ENCODE data around the gene MCF2L. TPM values are rescaled to one million over a fixed set of nuclear protein-coding genes. Genes with fewer than 3 reads are reported as not detected.

MCF2L gene
- polyA plus RNA-seq, 1 donor from 2014 or later: 88.0 TPM

- H4K20me1 ChIP-seq (ENCODE audit: insufficient read depth): no peaks in the 10 kb centered on the region
- no peaks in the 10 kb centered on the region for H3K9me3 ChIP-seq (ENCODE audit: low read length)
- peaks cover 23% of the 10 kb centered on the region for H3K79me2 ChIP-seq (replicated peaks; ENCODE audit: insufficient read depth, low read length)
- H3K4me3 ChIP-seq (ENCODE audit: low read length): peak overlapping the region; percentile 76
- H3K4me2 ChIP-seq (ENCODE audit: low read length): no peak overlapping the region
- TF ChIP-seq MXI1 (conservative IDR thresholded peaks at IDR 0.05; ENCODE audit: poor library complexity, severe bottlenecking) (no peak), SMC3 (conservative IDR thresholded peaks at IDR 0.05; ENCODE audit: poor library complexity) (no peak), TAF1 (IDR thresholded peaks at IDR 0.05; ENCODE audit: low read depth) (no peak), RAD21 (conservative IDR thresholded peaks at IDR 0.05) (no peak), POLR2AphosphoS5 (IDR thresholded peaks at IDR 0.05) (no peak), EP300 (conservative IDR thresholded peaks at IDR 0.05; ENCODE audit: poor library complexity, severe bottlenecking) (no peak), EZH2 (IDR thresholded peaks at IDR 0.05; ENCODE audit: borderline replicate concordance, insufficient read depth, low read length, poor library complexity, severe bottlenecking) (no peak), CTCF (IDR thresholded peaks at IDR 0.05; ENCODE audit: poor library complexity, severe bottlenecking) (no peak)
- TF ChIP-seq, protein P1, sequence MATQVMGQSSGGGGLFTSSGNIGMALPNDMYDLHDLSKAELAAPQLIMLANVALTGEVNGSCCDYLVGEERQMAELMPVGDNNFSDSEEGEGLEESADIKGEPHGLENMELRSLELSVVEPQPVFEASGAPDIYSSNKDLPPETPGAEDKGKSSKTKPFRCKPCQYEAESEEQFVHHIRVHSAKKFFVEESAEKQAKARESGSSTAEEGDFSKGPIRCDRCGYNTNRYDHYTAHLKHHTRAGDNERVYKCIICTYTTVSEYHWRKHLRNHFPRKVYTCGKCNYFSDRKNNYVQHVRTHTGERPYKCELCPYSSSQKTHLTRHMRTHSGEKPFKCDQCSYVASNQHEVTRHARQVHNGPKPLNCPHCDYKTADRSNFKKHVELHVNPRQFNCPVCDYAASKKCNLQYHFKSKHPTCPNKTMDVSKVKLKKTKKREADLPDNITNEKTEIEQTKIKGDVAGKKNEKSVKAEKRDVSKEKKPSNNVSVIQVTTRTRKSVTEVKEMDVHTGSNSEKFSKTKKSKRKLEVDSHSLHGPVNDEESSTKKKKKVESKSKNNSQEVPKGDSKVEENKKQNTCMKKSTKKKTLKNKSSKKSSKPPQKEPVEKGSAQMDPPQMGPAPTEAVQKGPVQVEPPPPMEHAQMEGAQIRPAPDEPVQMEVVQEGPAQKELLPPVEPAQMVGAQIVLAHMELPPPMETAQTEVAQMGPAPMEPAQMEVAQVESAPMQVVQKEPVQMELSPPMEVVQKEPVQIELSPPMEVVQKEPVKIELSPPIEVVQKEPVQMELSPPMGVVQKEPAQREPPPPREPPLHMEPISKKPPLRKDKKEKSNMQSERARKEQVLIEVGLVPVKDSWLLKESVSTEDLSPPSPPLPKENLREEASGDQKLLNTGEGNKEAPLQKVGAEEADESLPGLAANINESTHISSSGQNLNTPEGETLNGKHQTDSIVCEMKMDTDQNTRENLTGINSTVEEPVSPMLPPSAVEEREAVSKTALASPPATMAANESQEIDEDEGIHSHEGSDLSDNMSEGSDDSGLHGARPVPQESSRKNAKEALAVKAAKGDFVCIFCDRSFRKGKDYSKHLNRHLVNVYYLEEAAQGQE (IDR thresholded peaks at IDR 0.05; ENCODE audit: borderline replicate concordance): no peak
- no peak overlapping the region for H2AFZ ChIP-seq (ENCODE audit: low read depth, low read length)
- H3F3A ChIP-seq (ENCODE audit: insufficient read depth, low read length, poor library complexity, severe bottlenecking): no peaks in the 10 kb centered on the region
- peak overlapping the region; percentile 80 for H3K9ac ChIP-seq (ENCODE audit: low read length)
- no peaks in the 10 kb centered on the region for H3K9me2 ChIP-seq (ENCODE audit: insufficient read depth, low read length)
- H3K27ac ChIP-seq (ENCODE audit: low read length): no peak overlapping the region
- no peaks in the 10 kb centered on the region for H3K27me3 ChIP-seq (ENCODE audit: insufficient read depth, low read depth, low read length)
- no peaks in the 10 kb centered on the region for H3K36me3 ChIP-seq (ENCODE audit: insufficient read depth, low read length)
These were observed 31.6 kb downstream of the MCF2L start for GRCh38 chr13:113000575-113000974.

GRCh38 chr13:113001241-113002140, 32.5 kb downstream of the MCF2L start:
- H3K9ac ChIP-seq (ENCODE audit: low read length): peak overlapping the region; percentile 80
- H3K27ac ChIP-seq (ENCODE audit: low read length): peak overlapping the region; percentile 82

More at GRCh38 chr13:113001241-113002140, 32.5 kb downstream of the MCF2L start:
- Histone ChIP-seq H3K27me3 (ENCODE audit: insufficient read depth, low read depth, low read length) (no peaks in the 10 kb centered on the region), H3K4me2 (ENCODE audit: low read length) (peak overlapping the region; percentile 84), H4K20me1 (ENCODE audit: insufficient read depth) (no peaks in the 10 kb centered on the region), H3F3A (ENCODE audit: insufficient read depth, low read length, poor library complexity, severe bottlenecking) (no peaks in the 10 kb centered on the region), H2AFZ (ENCODE audit: low read depth, low read length) (no peak overlapping the region), H3K9me2 (ENCODE audit: insufficient read depth, low read length) (no peaks in the 10 kb centered on the region), H3K79me2 (replicated peaks; ENCODE audit: insufficient read depth, low read length) (peaks cover 23% of the 10 kb centered on the region), H3K4me3 (ENCODE audit: low read length) (peak overlapping the region; percentile 76), H3K9me3 (ENCODE audit: low read length) (no peaks in the 10 kb centered on the region), H3K36me3 (ENCODE audit: insufficient read depth, low read length) (no peaks in the 10 kb centered on the region)
- TF ChIP-seq EZH2 (IDR thresholded peaks at IDR 0.05; ENCODE audit: borderline replicate concordance, insufficient read depth, low read length, poor library complexity, severe bottlenecking) (no peak), MXI1 (conservative IDR thresholded peaks at IDR 0.05; ENCODE audit: poor library complexity, severe bottlenecking) (peak; percentile 56), EP300 (conservative IDR thresholded peaks at IDR 0.05; ENCODE audit: poor library complexity, severe bottlenecking) (peak; percentile 61), SMC3 (conservative IDR thresholded peaks at IDR 0.05; ENCODE audit: poor library complexity) (peak; percentile 50), CTCF (IDR thresholded peaks at IDR 0.05; ENCODE audit: poor library complexity, severe bottlenecking) (peak; percentile 16), POLR2AphosphoS5 (IDR thresholded peaks at IDR 0.05) (peak; percentile 40), RAD21 (conservative IDR thresholded peaks at IDR 0.05) (peak; percentile 42), TAF1 (IDR thresholded peaks at IDR 0.05; ENCODE audit: low read depth) (no peak)
- TF ChIP-seq, protein P1 (IDR thresholded peaks at IDR 0.05; ENCODE audit: borderline replicate concordance): peak; percentile 67

All from neural cell (in vitro differentiated cells).